Stimulated activated CD4-positive, alpha-beta T cell treated with anti-CD3 and anti-CD28 coated beads, Interleukin-1b, Interleukin-23, amount 100 ng/mL, for 24 hours (primary cell): ENCODE measurements around the gene BCL11B.

ENCODE experiments used
- DNase-seq, 4 experiments: peaks; one replicate each; pipeline ENCODE4 v3.0.0-alpha.2; 2020; ENCODE audit warnings: low read depth in 4 of 4, low spot score in 1 of 4

Gene BCL11B

DNA sequence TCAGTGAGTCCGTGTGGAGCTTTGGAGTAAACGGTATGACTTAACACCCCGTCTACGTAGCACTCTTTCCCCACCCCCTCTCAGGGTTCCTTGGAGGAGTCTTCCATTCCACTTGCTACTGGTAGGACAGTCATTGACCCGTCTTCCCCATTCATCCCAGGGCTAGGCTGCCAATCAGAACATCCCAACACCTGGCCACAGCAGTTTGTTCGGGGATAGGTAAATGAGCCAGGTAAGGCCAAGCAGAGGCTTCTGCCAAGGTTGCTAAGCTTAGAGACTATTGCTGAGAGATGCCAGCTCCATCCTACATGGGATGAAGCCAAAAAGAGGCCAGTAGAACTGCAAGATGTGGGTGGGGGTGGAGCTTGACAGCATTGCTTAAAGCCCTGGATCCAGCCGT is 130.8 kb downstream of the BCL11B start:
- DNase-seq, result no peak

- DNase-seq, result no peak
These were observed 132.8 kb downstream of the BCL11B start for GRCh38 chr14:99138999-99139865.

DNA sequence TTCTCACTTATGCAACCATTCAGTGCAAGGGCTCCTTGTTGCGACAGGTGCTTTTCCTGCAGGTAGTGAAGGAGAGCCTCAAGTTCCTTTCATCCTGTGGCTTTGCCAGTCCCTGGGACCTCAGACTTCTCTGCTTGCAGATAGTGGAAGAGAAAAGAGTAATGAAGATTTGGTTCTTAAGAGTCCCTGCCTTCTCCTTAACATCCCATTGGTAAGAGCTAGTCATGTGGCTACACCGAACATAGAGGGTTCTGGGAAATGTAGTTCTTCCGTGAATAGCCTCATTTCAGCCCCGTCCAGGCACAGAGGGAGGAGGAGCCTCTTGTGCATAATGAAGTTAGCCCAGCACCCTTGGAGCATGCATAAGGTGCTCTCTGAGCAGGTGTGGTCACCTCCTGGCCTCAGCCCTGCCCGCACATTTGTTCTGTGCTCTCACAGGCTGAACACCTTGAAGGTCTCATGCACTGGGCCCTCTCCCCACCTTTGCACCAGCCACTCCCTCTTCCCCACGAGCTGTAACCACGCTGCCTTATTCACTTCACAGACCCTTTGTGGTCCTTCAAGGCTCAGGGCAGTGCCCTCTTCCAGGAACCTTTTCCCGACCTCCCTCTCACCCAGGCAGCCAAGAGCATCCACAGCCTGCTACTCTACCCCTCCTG is 134.0 kb downstream of the BCL11B start:
- DNase-seq, result no peak

DNA sequence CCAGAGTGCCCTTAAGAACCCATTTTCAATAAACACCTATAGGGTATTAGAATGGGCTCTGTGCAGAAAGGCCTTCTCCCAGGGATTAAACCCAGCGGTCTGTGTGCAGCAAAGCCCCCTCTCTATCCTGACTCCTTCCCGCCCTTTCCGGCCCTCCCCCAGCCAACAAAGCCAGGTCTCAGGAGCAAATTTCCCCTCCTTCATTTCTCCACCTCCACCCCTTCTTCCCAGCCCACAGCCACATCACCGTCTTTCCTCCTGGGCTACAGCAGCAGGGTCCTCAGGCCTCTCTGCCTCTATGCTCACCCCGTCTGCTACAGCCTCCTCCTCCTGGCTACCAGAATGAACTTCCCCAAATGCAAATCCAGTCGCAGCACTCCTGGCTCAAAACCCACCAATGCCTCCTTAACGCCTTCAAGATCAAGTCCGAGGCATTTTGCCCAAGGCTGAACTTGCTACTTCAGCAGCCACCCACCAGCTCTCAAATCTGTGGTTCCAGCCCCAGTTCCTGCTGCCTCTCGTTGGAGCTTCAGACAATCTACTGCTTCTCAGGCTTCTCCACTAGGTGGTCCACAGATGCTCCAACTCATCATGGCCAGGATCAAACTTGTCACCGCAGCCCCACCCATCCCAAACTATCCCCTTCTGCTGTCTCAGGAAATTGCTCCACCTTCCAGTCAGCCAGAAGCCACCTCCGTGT is 134.8 kb downstream of the BCL11B start:
- DNase-seq, result no peak

- DNase-seq, result no peak
These were observed 135.6 kb downstream of the BCL11B start for GRCh38 chr14:99136401-99136800.

DNA sequence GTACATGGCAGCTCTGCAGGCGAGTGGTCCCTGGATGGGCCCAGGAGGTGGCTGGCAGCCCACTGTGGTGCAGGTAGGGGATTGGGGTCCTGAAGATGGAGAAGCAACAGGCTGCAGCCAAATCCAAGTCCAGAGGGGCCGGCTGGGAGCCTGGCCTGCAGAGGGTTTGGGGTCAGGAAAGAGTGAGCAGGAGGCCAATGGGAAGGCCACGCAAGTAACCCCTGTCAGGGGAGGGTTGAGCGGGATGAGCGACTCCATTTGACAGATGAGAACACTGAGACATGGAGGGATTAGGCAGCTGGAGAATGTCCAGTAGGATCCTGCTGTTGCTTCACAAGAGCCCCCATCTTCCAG is 136.0 kb downstream of the BCL11B start:
- no peak for DNase-seq

- no peak for DNase-seq
These were observed 137.4 kb downstream of the BCL11B start for GRCh38 chr14:99134516-99135046.

DNA sequence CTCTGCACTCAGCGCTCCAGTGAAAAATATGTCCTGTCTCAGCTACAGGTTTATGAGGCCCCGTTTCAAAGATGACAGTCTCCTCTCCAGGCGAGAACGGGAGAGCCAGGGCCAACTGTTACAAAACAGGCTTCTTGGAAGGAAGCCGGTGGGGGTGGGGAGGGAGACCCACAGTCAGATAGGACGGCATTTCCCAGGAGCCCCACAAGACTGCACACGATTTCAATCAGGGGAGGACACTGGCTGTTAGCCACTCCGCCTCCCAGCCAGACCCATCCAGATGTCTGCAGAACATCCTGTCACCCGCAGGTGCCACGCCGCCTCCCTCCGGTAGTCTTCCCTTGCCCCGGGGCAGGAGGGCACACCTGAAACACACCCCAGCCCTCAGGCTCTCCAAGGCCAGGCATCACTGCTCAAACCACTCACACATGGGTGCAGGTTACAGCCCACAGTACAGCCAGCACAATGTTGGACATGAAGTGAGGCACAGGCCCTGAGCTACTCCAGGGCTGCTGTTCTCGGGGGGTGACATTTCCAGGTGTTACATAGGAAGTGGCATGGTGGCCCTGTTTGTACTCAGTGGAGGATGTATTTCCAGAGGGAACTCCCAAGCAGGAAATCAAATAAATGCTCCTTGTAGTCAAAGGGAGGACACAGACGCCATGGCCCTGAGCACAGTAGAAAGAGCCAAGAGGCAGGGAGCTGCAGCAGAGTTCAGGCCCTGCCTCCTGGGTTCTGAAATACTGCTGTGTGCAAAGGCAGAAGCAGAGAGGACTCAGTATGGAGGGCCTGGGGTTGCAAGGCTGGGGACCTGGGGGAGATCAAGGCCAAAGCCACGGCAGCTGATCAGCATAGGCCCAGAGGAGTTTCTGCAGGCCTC is 138.1 kb downstream of the BCL11B start:
- no peak for DNase-seq

DNA sequence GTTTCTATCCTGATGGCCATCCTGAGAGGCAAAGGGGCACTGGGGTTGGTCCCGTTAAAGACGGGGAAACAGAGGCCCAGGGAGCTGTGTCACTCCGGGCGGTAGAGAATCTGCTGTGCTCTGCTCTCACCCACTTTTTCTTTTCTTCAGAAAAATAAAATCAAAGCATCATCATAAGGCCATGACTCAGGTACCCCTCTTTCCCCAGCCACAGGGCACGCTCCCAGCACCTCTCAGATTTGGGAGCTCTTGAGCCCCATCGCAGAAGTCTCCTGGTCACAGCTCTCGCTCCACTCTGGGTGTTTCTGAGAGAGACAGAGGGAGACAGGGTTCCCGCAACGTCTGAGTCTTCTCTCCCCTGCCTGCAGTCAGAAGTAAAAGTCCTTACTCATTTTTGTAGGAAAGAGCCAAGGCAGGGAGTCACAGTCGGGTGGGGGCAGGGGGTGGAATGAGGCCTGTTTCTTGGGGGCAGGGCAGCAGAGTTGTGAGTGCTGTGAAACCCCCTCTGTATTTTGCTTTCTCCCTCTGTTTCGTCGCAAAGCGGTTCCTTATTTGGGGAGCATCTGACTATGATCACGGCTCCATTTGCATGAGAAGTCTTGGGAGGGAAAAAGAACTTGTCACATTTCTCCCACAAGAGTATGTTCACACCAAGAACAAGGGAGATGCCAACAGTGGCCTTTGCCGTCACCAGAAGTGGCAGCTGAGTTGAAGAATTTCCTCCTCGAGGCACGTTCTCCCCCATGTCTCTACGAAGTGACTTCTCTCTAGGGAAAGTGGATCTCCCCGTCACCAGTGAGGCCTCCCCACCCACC is 139.0 kb downstream of the BCL11B start:
- no peak for DNase-seq

GRCh38 chr14:99131632-99132271 is 140.2 kb downstream of the BCL11B start:
- DNase-seq, result no peak

DNA sequence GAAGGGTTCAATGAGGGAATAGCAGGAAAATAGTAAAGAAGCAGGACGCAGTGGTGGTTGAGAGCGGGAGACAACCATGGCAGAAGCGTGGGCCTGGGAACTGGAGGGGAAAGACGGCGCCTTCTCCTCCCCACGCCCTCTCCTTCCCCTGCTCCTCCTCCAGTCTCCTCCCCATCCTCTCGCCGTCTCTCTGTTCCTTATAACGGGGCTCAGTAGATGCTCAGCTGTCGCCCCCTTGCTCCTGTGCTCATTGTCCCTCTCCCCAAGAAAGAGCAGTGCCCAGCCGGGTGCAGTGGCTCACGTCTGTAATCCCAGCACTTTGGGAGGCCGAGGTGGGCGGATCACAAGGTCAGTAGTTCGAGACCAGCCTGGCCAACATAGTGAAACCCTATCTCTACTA is 142.0 kb downstream of the BCL11B start:
- no peak for DNase-seq

DNA sequence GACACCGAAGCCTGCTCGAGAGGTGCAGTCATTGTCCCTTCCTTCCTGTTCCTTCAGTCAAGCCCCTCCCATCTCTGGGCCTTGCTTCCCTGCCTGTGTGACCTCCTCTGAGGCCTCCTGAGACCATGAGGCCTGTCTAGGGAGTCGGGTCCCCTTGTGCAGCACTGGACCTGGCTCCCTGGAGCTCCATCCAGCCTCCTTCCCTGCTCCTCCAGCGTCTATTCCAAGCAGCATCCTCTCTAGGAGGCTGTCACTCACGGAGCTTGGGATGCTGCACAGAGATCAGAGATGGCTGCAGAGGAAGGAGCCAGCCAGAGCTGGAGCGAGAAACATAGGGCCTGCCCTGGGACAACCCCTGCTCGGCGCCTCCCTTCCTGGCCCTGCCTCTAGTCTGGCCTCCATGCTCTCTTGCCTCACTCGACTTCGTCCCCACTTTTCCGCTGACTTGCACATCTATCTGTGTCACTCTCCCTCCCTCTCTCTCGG is 142.7 kb downstream of the BCL11B start:
- DNase-seq, result no peak

GRCh38 chr14:99128185-99128584 is 143.8 kb downstream of the BCL11B start:
- DNase-seq, result no peak

- DNase-seq, result no peak
These were observed 144.3 kb downstream of the BCL11B start for GRCh38 chr14:99127651-99128167.

GRCh38 chr14:99125616-99126431 is 146.2 kb downstream of the BCL11B start:
- no peak for DNase-seq

DNA sequence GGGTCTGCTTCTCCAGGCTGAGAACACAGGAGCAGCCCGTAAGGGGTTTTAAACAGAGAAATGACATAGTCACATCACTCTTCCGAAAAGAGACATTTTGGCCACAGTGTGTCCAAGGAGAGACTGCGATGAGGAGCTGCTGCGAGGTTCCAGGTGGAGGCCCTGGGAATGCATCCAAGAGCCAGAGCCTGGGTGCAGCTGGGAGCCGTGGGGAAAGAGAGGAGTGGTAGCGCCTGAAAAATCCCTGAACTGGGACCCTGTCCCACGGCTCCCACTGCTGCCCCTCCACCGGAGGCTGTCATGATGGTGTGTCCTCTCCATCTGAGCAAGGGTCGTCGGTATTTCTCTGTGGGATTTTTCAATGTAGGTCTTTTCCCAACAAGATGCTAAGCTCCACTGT is 146.9 kb downstream of the BCL11B start:
- DNase-seq, result no peak

- DNase-seq, result no peak
These were observed 147.4 kb downstream of the BCL11B start for GRCh38 chr14:99124482-99125105.
